ENCODE measurements around the gene CPNE4.

GRCh38 chr3:132037581-132037980 lies 2.8 kb upstream of the CPNE4 start:
- no peak for TF ChIP-seq CTCF (conservative IDR thresholded peaks at IDR 0.05; ENCODE audit: low read depth, low read length)
- TF ChIP-seq EZH2 (IDR thresholded peaks at IDR 0.05; ENCODE audit: borderline replicate concordance, low read depth, low read length, poor library complexity, severe bottlenecking), result no peak

Data from A673 (cell line).